ENCODE measurements around the gene PCIF1.
"Not testable (repeated sequence)": the region's sequence is repeated elsewhere in the genome, so short reads cannot be mapped to it uniquely, and the experiment has no call there.

PCIF1 gene

GRCh38 chr20:45967551-45968080 is 33.1 kb downstream of the PCIF1 start:
- no peak for DNase-seq (ENCODE audit: low read depth)

- DNase-seq (ENCODE audit: low read depth), result no peak
Observed at GRCh38 chr20:45968081-45968671, 33.7 kb downstream of the PCIF1 start.

GRCh38 chr20:45968801-45969711 is 34.6 kb downstream of the PCIF1 start:
- no peak for DNase-seq (ENCODE audit: low read depth)

GRCh38 chr20:45969712-45970634 is 35.5 kb downstream of the PCIF1 start:
- DNase-seq (ENCODE audit: low read depth), result no peak

- DNase-seq (ENCODE audit: low read depth), result no peak
Observed at GRCh38 chr20:45970646-45971424, 36.4 kb downstream of the PCIF1 start.

- DNase-seq (ENCODE audit: low read depth), result no peak
Observed at GRCh38 chr20:45971425-45971674, 36.9 kb downstream of the PCIF1 start.

GRCh38 chr20:45971675-45972499 is 37.4 kb downstream of the PCIF1 start, which contains the start of gene ZNF335:
Gene ZNF335, minus strand, starts transcription at chr20:45972203. Its CDS starts 793 bp downstream, at chr20:45971410.
- peak; percentile 99 for DNase-seq (ENCODE audit: low read depth)

GRCh38 chr20:45972500-45973183 is 38.2 kb downstream of the PCIF1 start:
- no peak for DNase-seq (ENCODE audit: low read depth)

GRCh38 chr20:45974896-45975565 is 40.5 kb downstream of the PCIF1 start:
- DNase-seq (ENCODE audit: low read depth), result no peak

- DNase-seq (ENCODE audit: low read depth), result no peak
Observed at GRCh38 chr20:45975686-45976085, 41.2 kb downstream of the PCIF1 start.

GRCh38 chr20:45976086-45976485 is 41.6 kb downstream of the PCIF1 start:
- no peak for DNase-seq (ENCODE audit: low read depth)

- no peak for DNase-seq (ENCODE audit: low read depth)
Observed at GRCh38 chr20:45981261-45981660, 46.8 kb downstream of the PCIF1 start.

- no peak for DNase-seq (ENCODE audit: low read depth)
Observed at GRCh38 chr20:45983279-45983743, 48.8 kb downstream of the PCIF1 start.

GRCh38 chr20:45985573-45985972 is 51.1 kb downstream of the PCIF1 start:
- DNase-seq (ENCODE audit: low read depth), result no peak

- DNase-seq (ENCODE audit: low read depth), result no peak
Observed at GRCh38 chr20:45987108-45987780, 52.8 kb downstream of the PCIF1 start.

- not testable (repeated sequence) for DNase-seq (ENCODE audit: low read depth)
Observed at GRCh38 chr20:45988830-45989229, 54.3 kb downstream of the PCIF1 start.

- no peak for DNase-seq (ENCODE audit: low read depth)
Observed at GRCh38 chr20:45991616-45992015, 57.1 kb downstream of the PCIF1 start.

GRCh38 chr20:45993197-45993951 is 58.9 kb downstream of the PCIF1 start:
- DNase-seq (ENCODE audit: low read depth), result peak; percentile 56
